ENCODE results near the gene C16orf92. TPM values are rescaled to one million over a fixed set of nuclear protein-coding genes. Genes with fewer than 3 reads are reported as not detected.
A peak's percentile ranks its signal among the peaks of the same experiment; 100 is the strongest.

Gene C16orf92
- polyA plus RNA-seq, 1 donor from 2014 or later, result not detected

DNA sequence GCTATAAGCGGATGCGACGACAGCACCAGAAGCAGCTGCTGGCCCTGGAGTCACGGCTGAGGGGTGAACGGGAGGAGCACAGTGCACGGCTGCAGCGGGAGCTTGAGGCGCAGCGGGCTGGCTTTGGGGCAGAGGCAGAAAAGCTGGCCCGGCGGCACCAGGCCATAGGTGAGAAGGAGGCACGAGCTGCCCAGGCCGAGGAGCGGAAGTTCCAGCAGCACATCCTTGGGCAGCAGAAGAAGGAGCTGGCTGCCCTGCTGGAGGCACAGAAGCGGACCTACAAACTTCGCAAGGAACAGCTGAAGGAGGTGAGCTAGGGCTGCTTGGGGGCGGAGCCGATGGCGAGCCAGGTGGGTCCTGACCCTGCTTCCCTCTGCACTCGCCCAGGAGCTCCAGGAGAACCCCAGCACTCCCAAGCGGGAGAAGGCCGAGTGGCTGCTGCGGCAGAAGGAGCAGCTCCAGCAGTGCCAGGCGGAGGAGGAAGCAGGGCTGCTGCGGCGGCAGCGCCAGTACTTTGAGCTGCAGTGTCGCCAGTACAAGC is 37.7 kb upstream of the C16orf92 start:
- no peak overlapping the region for H3K4me3 Mint-ChIP-seq
- no peaks in the 10 kb centered on the region for H3K9me3 Mint-ChIP-seq
- no peak overlapping the region for H3K27ac Mint-ChIP-seq
- H3K36me3 Mint-ChIP-seq, result peaks cover 9% of the 10 kb centered on the region
- H3K4me1 Mint-ChIP-seq, result no peaks in the 10 kb centered on the region
- H3K27me3 Mint-ChIP-seq, result no peaks in the 10 kb centered on the region

DNA sequence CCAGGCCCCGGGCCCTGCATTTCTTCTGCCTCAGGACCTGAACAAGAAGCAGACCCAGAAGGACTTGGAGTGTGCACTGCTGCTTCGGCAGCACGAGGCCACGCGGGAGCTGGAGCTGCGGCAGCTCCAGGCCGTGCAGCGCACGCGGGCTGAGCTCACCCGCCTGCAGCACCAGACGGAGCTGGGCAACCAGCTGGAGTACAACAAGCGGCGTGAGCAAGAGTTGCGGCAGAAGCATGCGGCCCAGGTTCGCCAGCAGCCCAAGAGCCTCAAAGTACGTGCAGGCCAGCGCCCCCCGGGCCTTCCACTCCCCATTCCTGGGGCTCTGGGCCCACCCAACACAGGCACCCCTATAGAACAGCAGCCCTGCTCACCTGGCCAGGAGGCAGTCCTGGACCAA is 36.8 kb upstream of the C16orf92 start:
- H3K4me1 Mint-ChIP-seq, result no peaks in the 10 kb centered on the region
- H3K9me3 Mint-ChIP-seq, result no peaks in the 10 kb centered on the region
- peak overlapping the region in 1 of 3 donors; percentile 32 for H3K27ac Mint-ChIP-seq
- no peaks in the 10 kb centered on the region for H3K27me3 Mint-ChIP-seq
- no peak overlapping the region for H3K4me3 Mint-ChIP-seq
- H3K36me3 Mint-ChIP-seq, result peaks cover 9% of the 10 kb centered on the region

DNA sequence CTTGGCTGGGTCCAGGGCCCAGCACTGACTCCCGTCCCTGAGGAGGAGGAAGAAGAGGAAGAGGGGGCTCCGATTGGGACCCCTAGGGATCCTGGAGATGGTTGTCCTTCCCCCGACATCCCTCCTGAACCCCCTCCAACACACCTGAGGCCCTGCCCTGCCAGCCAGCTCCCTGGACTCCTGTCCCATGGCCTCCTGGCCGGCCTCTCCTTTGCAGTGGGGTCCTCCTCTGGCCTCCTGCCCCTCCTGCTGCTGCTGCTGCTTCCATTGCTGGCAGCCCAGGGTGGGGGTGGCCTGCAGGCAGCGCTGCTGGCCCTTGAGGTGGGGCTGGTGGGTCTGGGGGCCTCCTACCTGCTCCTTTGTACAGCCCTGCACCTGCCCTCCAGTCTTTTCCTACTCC is 36.1 kb upstream of the C16orf92 start:
- H3K27me3 Mint-ChIP-seq, result no peaks in the 10 kb centered on the region
- no peaks in the 10 kb centered on the region for H3K4me1 Mint-ChIP-seq
- no peak overlapping the region for H3K4me3 Mint-ChIP-seq
- H3K9me3 Mint-ChIP-seq, result no peaks in the 10 kb centered on the region
- H3K36me3 Mint-ChIP-seq, result peaks cover 9% of the 10 kb centered on the region
- H3K27ac Mint-ChIP-seq, result no peak overlapping the region

DNA sequence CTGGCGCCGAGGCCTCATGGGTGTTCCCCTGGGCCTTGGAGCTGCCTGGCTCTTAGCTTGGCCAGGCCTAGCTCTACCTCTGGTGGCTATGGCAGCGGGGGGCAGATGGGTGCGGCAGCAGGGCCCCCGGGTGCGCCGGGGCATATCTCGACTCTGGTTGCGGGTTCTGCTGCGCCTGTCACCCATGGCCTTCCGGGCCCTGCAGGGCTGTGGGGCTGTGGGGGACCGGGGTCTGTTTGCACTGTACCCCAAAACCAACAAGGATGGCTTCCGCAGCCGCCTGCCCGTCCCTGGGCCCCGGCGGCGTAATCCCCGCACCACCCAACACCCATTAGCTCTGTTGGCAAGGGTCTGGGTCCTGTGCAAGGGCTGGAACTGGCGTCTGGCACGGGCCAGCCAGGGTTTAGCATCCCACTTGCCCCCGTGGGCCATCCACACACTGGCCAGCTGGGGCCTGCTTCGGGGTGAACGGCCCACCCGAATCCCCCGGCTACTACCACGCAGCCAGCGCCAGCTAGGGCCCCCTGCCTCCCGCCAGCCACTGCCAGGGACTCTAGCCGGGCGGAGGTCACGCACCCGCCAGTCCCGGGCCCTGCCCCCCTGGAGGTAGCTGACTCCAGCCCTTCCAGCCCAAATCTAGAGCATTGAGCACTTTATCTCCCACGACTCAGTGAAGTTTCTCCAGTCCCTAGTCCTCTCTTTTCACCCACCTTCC is 35.5 kb upstream of the C16orf92 start:
- no peak overlapping the region for H3K4me3 Mint-ChIP-seq
- no peaks in the 10 kb centered on the region for H3K27me3 Mint-ChIP-seq
- H3K36me3 Mint-ChIP-seq, result peaks cover 9% of the 10 kb centered on the region
- H3K9me3 Mint-ChIP-seq, result no peaks in the 10 kb centered on the region
- no peak overlapping the region for H3K27ac Mint-ChIP-seq
- H3K4me1 Mint-ChIP-seq, result no peaks in the 10 kb centered on the region

DNA sequence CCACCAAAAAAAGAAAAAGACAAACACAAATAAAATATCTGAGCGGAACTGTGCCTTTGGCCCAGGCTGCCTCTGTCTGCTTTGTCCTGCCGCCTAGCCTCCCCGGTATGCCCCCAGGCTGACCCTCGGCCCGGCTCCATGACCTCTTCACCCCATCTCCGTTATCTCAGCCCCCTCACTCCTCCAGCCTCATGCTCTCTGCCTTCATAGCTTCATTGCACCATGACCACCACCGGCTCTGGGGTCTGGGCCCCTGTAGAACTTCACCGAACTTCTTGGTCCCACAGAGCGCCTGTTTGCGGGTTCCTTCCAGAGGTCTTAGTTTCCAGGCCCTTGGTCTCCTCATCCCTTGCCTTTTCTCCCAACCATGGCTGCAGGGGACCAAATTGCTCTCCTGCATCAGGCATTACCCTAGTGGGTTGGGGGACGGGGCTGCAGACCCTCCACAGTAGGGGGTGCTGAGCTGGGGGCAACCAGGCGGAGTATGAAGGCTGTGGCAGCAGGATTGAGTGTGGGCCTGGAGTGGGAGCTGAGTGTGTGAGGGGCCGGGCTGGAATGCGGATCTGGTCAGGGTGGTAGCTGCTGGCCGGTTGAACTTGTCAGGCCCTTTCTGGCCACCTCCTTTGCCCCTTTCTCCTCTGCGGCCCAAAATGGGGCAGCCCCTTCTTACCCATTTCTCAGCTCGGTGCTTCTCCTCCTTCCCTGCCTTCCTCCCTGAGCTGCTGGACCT is 34.5 kb upstream of the C16orf92 start:
- no peaks in the 10 kb centered on the region for H3K9me3 Mint-ChIP-seq
- H3K27ac Mint-ChIP-seq, result peak overlapping the region in 1 of 3 donors; percentile 86
- H3K4me1 Mint-ChIP-seq, result no peaks in the 10 kb centered on the region
- no peak overlapping the region for H3K4me3 Mint-ChIP-seq
- H3K27me3 Mint-ChIP-seq, result no peaks in the 10 kb centered on the region
- H3K36me3 Mint-ChIP-seq, result peaks cover 9% of the 10 kb centered on the region

DNA sequence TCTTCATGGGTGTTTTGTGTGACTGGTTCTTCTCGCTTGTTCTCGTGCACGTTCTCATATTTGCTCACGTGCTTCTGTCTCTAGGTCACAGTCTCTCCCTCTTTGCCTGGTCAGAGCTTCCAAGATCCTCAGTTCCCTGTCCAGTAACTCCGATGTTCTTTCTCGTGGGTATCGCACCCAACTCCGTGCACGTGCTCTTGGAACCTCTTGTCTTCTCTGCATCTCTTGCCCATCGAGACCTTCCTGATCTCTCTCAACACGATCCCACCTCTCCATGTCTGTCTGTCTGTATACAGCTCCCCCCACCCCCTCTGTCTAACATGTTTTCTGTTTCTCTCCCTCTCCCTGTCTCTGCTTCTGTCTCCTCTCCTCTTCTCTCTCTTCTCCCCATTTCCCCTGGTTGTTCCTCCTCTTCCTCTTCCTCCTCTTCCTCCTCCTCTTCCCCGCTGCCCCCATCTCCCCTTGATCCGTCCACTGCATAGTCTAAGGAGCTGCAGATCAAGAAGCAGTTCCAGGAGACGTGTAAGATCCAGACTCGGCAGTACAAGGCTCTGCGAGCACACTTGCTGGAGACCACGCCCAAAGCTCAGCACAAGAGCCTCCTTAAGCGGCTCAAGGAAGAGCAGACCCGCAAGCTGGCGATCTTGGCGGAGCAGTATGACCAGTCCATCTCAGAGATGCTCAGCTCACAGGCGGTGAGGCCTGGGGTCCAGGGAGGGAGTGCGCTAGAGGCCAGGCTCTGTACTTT is 33.7 kb upstream of the C16orf92 start:
- Mint-ChIP-seq H3K27ac (peak overlapping the region in 1 of 3 donors; percentile 78), H3K4me3 (no peak overlapping the region), H3K27me3 (no peaks in the 10 kb centered on the region), H3K36me3 (peaks cover 9% of the 10 kb centered on the region), H3K4me1 (peaks cover 0 to 5% (median 0%) of the 10 kb centered on the region in 3 donors), H3K9me3 (no peaks in the 10 kb centered on the region)

DNA sequence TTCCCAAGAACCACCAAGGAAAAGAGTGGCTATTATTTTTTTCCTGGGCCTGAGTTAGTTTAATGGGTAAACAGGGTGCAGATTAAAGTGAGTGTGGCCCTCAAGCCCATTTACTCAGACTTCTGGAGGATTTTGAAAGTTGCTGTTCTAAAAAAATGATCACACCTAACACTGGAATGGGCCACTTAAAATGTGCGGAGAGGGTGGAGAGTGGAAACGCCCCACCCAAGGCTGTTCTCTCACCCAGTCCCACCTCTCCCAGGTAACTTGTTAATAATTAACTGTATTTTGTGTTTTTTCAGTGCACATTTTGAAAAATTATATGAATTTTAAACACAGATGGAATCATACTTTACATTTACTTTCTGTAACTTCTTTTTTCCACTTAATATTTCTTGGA is 33.0 kb upstream of the C16orf92 start:
- Mint-ChIP-seq H3K4me3 (peak overlapping the region in 1 of 4 donors; percentile 45), H3K36me3 (peaks cover 9% of the 10 kb centered on the region), H3K9me3 (no peaks in the 10 kb centered on the region), H3K27ac (peak overlapping the region in 1 of 3 donors; percentile 78), H3K27me3 (no peaks in the 10 kb centered on the region), H3K4me1 (peaks cover 2 to 9% (median 5%) of the 10 kb centered on the region in 3 donors)

DNA sequence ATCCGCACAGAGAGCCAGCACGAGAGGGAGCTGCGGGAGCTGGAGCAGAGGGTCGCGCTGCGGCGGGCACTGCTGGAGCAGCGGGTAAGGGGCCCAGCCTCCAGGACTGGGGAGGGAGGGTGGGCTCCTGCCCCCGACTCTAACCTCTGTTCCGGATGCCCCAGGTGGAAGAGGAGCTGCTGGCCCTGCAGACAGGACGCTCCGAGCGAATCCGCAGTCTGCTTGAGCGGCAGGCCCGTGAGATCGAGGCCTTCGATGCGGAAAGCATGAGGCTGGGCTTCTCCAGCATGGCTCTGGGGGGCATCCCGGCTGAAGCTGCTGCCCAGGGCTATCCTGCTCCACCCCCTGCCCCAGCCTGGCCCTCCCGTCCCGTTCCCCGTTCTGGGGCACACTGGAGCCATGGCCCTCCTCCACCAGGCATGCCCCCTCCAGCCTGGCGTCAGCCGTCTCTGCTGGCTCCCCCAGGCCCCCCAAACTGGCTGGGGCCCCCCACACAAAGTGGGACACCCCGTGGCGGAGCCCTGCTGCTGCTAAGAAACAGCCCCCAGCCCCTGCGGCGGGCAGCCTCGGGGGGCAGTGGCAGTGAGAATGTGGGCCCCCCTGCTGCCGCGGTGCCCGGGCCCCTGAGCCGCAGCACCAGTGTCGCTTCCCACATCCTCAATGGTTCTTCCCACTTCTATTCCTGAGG is 32.0 kb upstream of the C16orf92 start:
- peaks cover 8% of the 10 kb centered on the region for H3K36me3 Mint-ChIP-seq
- peaks cover 2 to 12% (median 10%) of the 10 kb centered on the region in 3 donors for H3K4me1 Mint-ChIP-seq
- H3K27ac Mint-ChIP-seq, result no peak overlapping the region
- no peak overlapping the region for H3K4me3 Mint-ChIP-seq
- no peaks in the 10 kb centered on the region for H3K27me3 Mint-ChIP-seq
- H3K9me3 Mint-ChIP-seq, result no peaks in the 10 kb centered on the region

DNA sequence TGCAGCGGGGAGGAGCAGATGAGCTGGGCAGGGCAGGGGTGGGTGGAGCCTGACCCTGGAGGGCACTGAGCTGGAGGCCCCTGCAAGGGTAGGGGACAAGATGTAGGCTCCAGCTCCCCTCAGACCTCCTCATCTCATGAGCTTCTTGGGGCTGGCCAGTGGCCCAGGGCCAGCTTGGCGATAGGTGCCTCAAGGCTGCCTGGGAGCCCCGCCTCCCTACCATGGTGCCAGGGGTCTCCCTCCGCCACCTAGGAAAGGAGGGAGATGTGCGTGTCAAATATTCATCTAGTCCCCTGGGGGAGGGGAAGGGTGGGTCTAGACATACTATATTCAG is 31.5 kb upstream of the C16orf92 start:
- Mint-ChIP-seq H3K9me3 (no peaks in the 10 kb centered on the region), H3K27me3 (no peaks in the 10 kb centered on the region), H3K27ac (no peak overlapping the region), H3K4me3 (no peak overlapping the region), H3K4me1 (peaks cover 3 to 15% (median 12%) of the 10 kb centered on the region in 3 donors), H3K36me3 (peaks cover 8% of the 10 kb centered on the region)

DNA sequence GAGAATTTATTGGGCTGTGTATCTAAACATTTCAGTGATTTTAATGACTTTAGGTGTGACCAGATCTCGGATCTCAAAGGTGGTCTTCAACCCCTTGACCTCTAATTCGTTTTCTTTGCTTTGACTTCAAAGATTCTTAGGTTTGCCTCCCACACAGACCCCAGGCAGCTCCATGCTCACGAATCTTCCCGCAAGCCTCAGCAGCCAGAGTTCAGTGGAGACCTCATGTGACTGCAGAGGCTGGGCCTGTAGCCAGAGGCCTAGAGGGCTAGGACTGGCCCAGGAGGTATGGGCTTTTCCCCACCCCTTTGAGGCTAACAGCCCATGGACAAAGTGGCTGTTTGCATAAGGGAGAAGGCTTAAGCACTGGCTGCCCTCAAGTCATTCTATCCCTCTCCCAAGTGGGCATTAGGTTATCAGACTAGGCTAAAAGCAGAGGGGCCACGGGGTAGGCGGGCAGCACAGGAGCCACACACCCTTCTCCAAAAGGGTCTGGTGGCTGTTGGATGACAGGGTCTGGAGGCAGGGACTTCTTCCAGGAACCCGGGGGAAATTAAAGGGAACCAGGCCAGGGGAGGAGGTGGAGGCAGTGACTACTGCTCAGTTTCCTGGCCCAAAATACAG is 30.5 kb upstream of the C16orf92 start:
- H3K4me3 Mint-ChIP-seq, result peak overlapping the region in 1 of 4 donors; percentile 85
- H3K4me1 Mint-ChIP-seq, result peaks cover 9 to 22% (median 16%) of the 10 kb centered on the region in 3 donors
- H3K9me3 Mint-ChIP-seq, result no peaks in the 10 kb centered on the region
- H3K27ac Mint-ChIP-seq, result peak overlapping the region in 1 of 3 donors; percentile 40
- H3K27me3 Mint-ChIP-seq, result no peaks in the 10 kb centered on the region
- peaks cover 7% of the 10 kb centered on the region for H3K36me3 Mint-ChIP-seq

DNA sequence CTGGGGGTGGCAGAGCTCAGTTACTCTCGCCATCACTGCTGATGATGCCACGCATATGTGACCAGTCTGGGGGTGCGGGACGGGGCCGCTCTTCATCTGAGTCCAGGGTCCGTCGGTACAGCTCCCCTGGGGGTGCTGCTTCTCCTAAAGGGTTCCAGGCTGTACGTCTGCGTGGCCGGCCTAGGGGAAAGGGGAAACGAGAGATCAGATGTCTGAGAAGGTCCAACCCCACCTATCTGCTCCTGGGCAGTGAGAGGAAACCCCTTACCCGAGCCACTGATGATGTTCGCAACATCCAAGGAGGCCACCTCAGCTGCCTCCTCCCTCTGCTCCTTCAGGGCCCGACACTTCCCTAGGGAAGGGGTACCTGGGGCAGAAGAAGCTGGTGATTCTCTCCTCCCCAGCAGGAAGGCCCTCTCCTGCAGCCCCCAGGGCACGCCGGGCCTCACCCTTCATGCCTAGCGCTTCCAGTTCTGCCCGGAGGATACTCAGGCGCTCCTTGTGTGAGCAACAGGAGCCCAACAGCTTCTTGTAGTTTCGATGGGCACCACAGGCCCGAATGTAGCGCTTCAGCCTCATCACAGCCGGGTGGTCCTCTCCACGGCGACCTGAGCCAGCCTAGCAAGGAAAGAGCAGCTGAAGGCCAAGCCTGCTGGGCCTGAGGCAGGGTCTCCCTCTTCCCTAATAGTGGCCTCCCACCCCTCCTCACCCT is 29.7 kb upstream of the C16orf92 start:
- Mint-ChIP-seq H3K27ac (no peak overlapping the region), H3K36me3 (peaks cover 5% of the 10 kb centered on the region), H3K27me3 (no peaks in the 10 kb centered on the region), H3K4me3 (peak overlapping the region in 1 of 4 donors; percentile 99), H3K9me3 (no peaks in the 10 kb centered on the region), H3K4me1 (peaks cover 11 to 26% (median 16%) of the 10 kb centered on the region in 3 donors)

DNA sequence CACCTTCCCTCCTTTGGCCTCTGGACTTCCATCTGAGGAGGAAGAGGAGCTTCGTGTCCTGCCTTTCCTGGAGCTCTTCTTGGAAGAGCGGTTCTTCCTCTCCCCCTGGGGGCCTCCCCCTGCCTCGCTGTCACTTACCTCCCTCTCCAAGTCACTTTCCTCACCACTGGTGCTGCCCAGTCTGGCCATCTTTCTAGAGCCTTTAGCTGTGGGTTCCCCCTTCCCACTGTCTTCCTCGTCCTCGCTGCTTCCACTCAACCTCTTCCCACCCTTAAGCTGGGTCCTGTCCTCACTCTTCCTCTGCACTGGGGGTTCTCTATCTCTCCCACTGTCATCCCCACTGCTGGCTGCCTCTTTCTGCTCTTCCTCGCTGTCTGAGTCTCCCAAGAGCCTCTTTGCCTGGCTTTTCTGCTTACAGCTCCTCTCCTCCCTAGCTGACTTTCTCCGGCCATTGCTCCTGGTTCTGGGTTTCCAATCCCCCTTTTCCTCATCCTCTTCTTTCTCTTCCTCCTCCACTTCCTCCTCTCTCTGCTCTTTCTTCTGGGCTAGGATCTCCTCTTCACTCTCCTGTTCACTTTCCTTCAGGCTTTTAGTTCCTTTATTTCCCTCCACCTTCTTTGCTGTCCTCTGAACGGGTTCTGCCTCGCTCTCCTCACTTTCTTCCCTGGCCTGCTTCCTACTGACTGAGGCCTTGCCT is 28.9 kb upstream of the C16orf92 start:
- no peaks in the 10 kb centered on the region for H3K9me3 Mint-ChIP-seq
- H3K27ac Mint-ChIP-seq, result peak overlapping the region in 2 of 3 donors; percentile 97 to 98
- H3K36me3 Mint-ChIP-seq, result peaks cover 3% of the 10 kb centered on the region
- no peaks in the 10 kb centered on the region for H3K27me3 Mint-ChIP-seq
- H3K4me1 Mint-ChIP-seq, result peaks cover 13 to 28% (median 16%) of the 10 kb centered on the region in 3 donors
- H3K4me3 Mint-ChIP-seq, result peak overlapping the region; percentile 70 to 99 (median 86)

DNA sequence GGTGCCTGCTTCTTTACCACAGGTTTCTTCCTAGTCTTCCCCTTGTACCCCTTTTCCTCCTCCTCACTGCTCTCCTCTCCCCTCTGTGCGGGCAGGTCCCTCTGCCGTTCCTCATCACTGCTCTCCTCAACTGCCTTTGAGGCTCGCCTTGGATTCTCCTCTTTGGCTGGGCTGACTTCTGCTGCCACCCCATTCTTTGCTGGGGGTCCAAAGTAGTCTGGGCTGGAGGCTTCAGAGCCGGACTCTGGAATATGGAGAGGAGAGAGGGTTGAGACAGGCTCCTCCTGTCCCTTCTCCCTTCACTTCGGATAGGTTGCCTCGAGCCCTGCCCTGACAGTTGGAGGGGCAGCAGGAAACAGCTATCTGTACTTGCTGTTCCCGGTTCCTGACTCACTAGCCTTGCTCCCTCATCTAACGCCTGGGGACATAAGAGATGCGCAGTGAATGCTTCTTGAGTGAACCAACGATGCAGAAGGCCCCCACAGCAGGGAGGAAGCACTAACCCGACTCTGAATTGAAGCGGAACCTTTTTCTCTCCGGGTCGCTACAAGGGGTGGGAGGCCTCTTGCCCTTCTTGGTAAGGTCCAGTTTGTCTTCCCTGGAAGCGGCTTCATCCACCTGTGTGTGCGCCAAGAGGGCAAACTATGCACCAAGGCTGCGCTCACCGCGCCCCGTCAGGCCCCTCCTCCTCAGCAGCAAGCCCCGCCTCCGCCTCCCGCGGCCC is 28.2 kb upstream of the C16orf92 start:
- peaks cover 16 to 32% (median 17%) of the 10 kb centered on the region in 3 donors for H3K4me1 Mint-ChIP-seq
- peak overlapping the region; percentile 97 to 99 (median 98) for H3K4me3 Mint-ChIP-seq
- H3K27ac Mint-ChIP-seq, result peak overlapping the region; percentile 97 to 98 (median 98)
- no peaks in the 10 kb centered on the region for H3K9me3 Mint-ChIP-seq
- no peaks in the 10 kb centered on the region for H3K27me3 Mint-ChIP-seq
- peaks cover 1% of the 10 kb centered on the region for H3K36me3 Mint-ChIP-seq
